Measurements from ENCODE around the gene B9D1.

B9D1 gene

GRCh38 chr17:19329839-19330238, 32.7 kb downstream of the B9D1 start:
- no peak overlapping the region for H3K27ac ChIP-seq (ENCODE audit: low read depth, low read length)
- no peaks in the 10 kb centered on the region for H3K4me1 ChIP-seq (ENCODE audit: control insufficient read depth, low read length)
- H3K4me3 ChIP-seq (ENCODE audit: low read length) = no peak overlapping the region
- peaks cover 4% of the 10 kb centered on the region; the same call in 1 of the 2 replicates for H3K9me3 ChIP-seq (ENCODE audit: control insufficient read depth, insufficient read depth, low read length)
- TF ChIP-seq EZH2phosphoT487 (IDR thresholded peaks at IDR 0.05; ENCODE audit: borderline replicate concordance, low read length) (no peak), CTCF (IDR thresholded peaks at IDR 0.05; ENCODE audit: low read depth, low read length, poor library complexity, severe bottlenecking) (no peak)
- H3K27me3 ChIP-seq (ENCODE audit: control insufficient read depth, low read length) = peaks cover 14% of the 10 kb centered on the region
- no peaks in the 10 kb centered on the region for H3K9me2 ChIP-seq (replicated peaks; ENCODE audit: control insufficient read depth, low read length)
- no peaks in the 10 kb centered on the region for H3K79me2 ChIP-seq (ENCODE audit: control insufficient read depth, low read length)
- H4K20me1 ChIP-seq (ENCODE audit: control insufficient read depth, insufficient read depth, low read depth, low read length) = no peaks in the 10 kb centered on the region
- no peaks in the 10 kb centered on the region for H3K36me3 ChIP-seq (ENCODE audit: control insufficient read depth, low read length)
- H3F3A ChIP-seq (ENCODE audit: control insufficient read depth, insufficient read depth) = no peaks in the 10 kb centered on the region
- no peak overlapping the region for H3K4me2 ChIP-seq (ENCODE audit: low read length)

DNA sequence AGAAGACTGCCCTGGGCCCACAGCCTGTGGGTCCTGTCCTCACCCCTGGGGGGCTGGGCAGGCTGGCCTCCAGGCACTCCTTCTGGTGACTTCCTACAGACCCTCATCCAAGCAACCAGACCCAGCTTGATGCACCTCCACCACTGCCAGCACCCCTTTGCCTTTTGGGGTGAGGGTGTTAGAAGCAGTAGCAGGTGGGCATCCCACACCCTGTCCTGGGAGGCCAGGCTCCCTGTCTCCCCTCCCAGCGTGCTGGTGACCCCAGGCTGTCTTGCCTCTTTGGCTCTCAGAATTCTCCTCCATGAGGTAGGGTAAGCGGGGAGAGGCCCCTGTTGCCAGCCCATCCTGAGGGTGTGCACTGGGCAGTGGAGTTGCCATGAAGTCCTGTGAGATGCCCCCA, 33.4 kb downstream of the B9D1 start:
- Histone ChIP-seq H3F3A (ENCODE audit: control insufficient read depth, insufficient read depth) (no peaks in the 10 kb centered on the region), H3K9me3 (ENCODE audit: control insufficient read depth, insufficient read depth, low read length) (peaks cover 4% of the 10 kb centered on the region; the same call in 1 of the 2 replicates), H3K4me1 (ENCODE audit: control insufficient read depth, low read length) (no peaks in the 10 kb centered on the region)

GRCh38 chr17:19328441-19329061, 34.0 kb downstream of the B9D1 start:
- Histone ChIP-seq H3K27me3 (ENCODE audit: control insufficient read depth, low read length) (peaks cover 14% of the 10 kb centered on the region), H4K20me1 (ENCODE audit: control insufficient read depth, insufficient read depth, low read depth, low read length) (0 out of 2 replicates have a peak, but pooled peaks cover 3% of the 10 kb centered on the region), H3K27ac (ENCODE audit: low read depth, low read length) (no peak overlapping the region), H3K4me3 (ENCODE audit: low read length) (no peak overlapping the region), H3K79me2 (ENCODE audit: control insufficient read depth, low read length) (no peaks in the 10 kb centered on the region), H3K9me2 (replicated peaks; ENCODE audit: control insufficient read depth, low read length) (no peaks in the 10 kb centered on the region), H3K4me1 (ENCODE audit: control insufficient read depth, low read length) (no peaks in the 10 kb centered on the region), H3K4me2 (ENCODE audit: low read length) (no peak overlapping the region), H3K36me3 (ENCODE audit: control insufficient read depth, low read length) (no peaks in the 10 kb centered on the region), H3F3A (ENCODE audit: control insufficient read depth, insufficient read depth) (no peaks in the 10 kb centered on the region), H3K9me3 (ENCODE audit: control insufficient read depth, insufficient read depth, low read length) (peaks cover 4% of the 10 kb centered on the region; the same call in 1 of the 2 replicates)
- no peak for TF ChIP-seq EZH2phosphoT487 (IDR thresholded peaks at IDR 0.05; ENCODE audit: borderline replicate concordance, low read length)
- no peak for TF ChIP-seq CTCF (IDR thresholded peaks at IDR 0.05; ENCODE audit: low read depth, low read length, poor library complexity, severe bottlenecking)

More for the DNA sequence above, 33.4 kb downstream of the B9D1 start:
- Histone ChIP-seq H3K36me3 (ENCODE audit: control insufficient read depth, low read length) (no peaks in the 10 kb centered on the region), H3K9me2 (replicated peaks; ENCODE audit: control insufficient read depth, low read length) (no peaks in the 10 kb centered on the region), H3K27me3 (ENCODE audit: control insufficient read depth, low read length) (peaks cover 14% of the 10 kb centered on the region), H3K79me2 (ENCODE audit: control insufficient read depth, low read length) (no peaks in the 10 kb centered on the region), H3K4me3 (ENCODE audit: low read length) (no peak overlapping the region), H4K20me1 (ENCODE audit: control insufficient read depth, insufficient read depth, low read depth, low read length) (no peaks in the 10 kb centered on the region), H3K27ac (ENCODE audit: low read depth, low read length) (no peak overlapping the region), H3K4me2 (ENCODE audit: low read length) (no peak overlapping the region)
- TF ChIP-seq CTCF (IDR thresholded peaks at IDR 0.05; ENCODE audit: low read depth, low read length, poor library complexity, severe bottlenecking) (no peak), EZH2phosphoT487 (IDR thresholded peaks at IDR 0.05; ENCODE audit: borderline replicate concordance, low read length) (no peak)
